ENCODE measurements around the gene MYEOV.

The MYEOV gene

DNA sequence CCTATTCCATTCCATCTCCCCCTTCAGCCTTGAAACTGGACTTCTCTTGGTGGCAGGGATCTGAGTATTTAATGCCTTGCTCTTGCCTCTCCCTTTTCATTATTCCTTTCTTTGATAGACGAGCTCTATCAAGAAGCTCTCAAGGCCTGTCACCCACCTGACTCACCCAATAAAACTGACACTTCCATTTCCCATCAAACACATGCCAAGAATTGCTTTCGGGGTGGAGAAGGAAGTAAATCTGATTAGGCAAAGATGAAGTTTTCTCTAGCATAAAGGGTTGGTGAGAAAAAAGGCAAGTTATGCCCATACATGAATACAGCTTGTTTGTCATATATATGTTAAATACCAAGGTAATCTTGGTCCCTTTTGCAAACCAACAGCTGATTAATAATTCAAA, 34.9 kb upstream of the MYEOV start:
- no peak overlapping the region for H2AFZ ChIP-seq (ENCODE audit: low read depth, low read length, severe bottlenecking)
- H3K4me2 ChIP-seq (ENCODE audit: low read depth, low read length, poor library complexity, severe bottlenecking), result no peak overlapping the region
- H3K27me3 ChIP-seq (ENCODE audit: low read length), result no peaks in the 10 kb centered on the region
- no peaks in the 10 kb centered on the region for H3K9me3 ChIP-seq (ENCODE audit: insufficient read depth, low read length)
- no peak overlapping the region for H3K9ac ChIP-seq (ENCODE audit: low read length)
- no peak overlapping the region for H3K4me3 ChIP-seq (ENCODE audit: insufficient read depth, low read length, poor library complexity, severe bottlenecking)
- no peak overlapping the region for H3K27ac ChIP-seq (ENCODE audit: low read depth, low read length)
- H3K79me2 ChIP-seq (ENCODE audit: insufficient read depth, low read length), result no peaks in the 10 kb centered on the region
- no peaks in the 10 kb centered on the region for H3F3A ChIP-seq (ENCODE audit: insufficient read depth)
- no peak for TF ChIP-seq EZH2phosphoT487 (conservative IDR thresholded peaks at IDR 0.05; ENCODE audit: low read length)
- TF ChIP-seq, protein P1, sequence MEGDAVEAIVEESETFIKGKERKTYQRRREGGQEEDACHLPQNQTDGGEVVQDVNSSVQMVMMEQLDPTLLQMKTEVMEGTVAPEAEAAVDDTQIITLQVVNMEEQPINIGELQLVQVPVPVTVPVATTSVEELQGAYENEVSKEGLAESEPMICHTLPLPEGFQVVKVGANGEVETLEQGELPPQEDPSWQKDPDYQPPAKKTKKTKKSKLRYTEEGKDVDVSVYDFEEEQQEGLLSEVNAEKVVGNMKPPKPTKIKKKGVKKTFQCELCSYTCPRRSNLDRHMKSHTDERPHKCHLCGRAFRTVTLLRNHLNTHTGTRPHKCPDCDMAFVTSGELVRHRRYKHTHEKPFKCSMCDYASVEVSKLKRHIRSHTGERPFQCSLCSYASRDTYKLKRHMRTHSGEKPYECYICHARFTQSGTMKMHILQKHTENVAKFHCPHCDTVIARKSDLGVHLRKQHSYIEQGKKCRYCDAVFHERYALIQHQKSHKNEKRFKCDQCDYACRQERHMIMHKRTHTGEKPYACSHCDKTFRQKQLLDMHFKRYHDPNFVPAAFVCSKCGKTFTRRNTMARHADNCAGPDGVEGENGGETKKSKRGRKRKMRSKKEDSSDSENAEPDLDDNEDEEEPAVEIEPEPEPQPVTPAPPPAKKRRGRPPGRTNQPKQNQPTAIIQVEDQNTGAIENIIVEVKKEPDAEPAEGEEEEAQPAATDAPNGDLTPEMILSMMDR (IDR thresholded peaks at IDR 0.05; ENCODE audit: insufficient read depth, low read length, poor library complexity, severe bottlenecking), result no peak
- H4K20me1 ChIP-seq (ENCODE audit: low read depth, low read length), result no peaks in the 10 kb centered on the region
- no peaks in the 10 kb centered on the region for H3K36me3 ChIP-seq (ENCODE audit: low read length)
- no peaks in the 10 kb centered on the region for H3K9me2 ChIP-seq (replicated peaks; ENCODE audit: insufficient read depth, low read length)

GRCh38 chr11:69260622-69261021, 33.3 kb upstream of the MYEOV start:
- H3K9ac ChIP-seq (ENCODE audit: low read length), result no peak overlapping the region
- H3F3A ChIP-seq (ENCODE audit: insufficient read depth), result no peaks in the 10 kb centered on the region
- no peaks in the 10 kb centered on the region for H3K27me3 ChIP-seq (ENCODE audit: low read length)
- no peaks in the 10 kb centered on the region for H3K9me2 ChIP-seq (replicated peaks; ENCODE audit: insufficient read depth, low read length)
- no peaks in the 10 kb centered on the region for H4K20me1 ChIP-seq (ENCODE audit: low read depth, low read length)
- H3K4me2 ChIP-seq (ENCODE audit: low read depth, low read length, poor library complexity, severe bottlenecking), result no peak overlapping the region
- no peak overlapping the region for H3K27ac ChIP-seq (ENCODE audit: low read depth, low read length)
- H3K79me2 ChIP-seq (ENCODE audit: insufficient read depth, low read length), result no peaks in the 10 kb centered on the region
- no peaks in the 10 kb centered on the region for H3K9me3 ChIP-seq (ENCODE audit: insufficient read depth, low read length)
- H3K4me3 ChIP-seq (ENCODE audit: insufficient read depth, low read length, poor library complexity, severe bottlenecking), result no peak overlapping the region
- H2AFZ ChIP-seq (ENCODE audit: low read depth, low read length, severe bottlenecking), result no peak overlapping the region
- no peak for TF ChIP-seq EZH2phosphoT487 (conservative IDR thresholded peaks at IDR 0.05; ENCODE audit: low read length)
- TF ChIP-seq, protein P1 (IDR thresholded peaks at IDR 0.05; ENCODE audit: insufficient read depth, low read length, poor library complexity, severe bottlenecking), result no peak
- no peaks in the 10 kb centered on the region for H3K36me3 ChIP-seq (ENCODE audit: low read length)

DNA sequence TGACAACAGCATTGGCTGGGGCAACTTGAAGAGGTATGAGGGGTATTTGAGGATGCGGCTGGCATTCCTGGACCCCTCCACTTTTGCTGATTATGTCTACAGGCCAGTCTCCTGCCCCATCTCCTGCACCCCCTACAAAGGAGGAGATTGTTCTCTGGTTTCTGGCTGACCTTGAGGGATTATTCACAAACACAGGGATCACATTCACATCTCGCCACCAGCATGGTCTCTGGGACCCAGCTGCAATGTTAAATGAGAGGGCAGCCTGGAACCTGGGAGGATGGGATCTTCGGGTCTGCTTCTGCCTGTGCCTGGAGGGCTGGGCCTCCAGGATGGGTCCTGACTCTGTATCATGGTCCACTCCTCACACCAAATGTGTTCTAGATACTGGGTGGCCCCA, 32.8 kb upstream of the MYEOV start:
- Histone ChIP-seq H3K9me3 (ENCODE audit: insufficient read depth, low read length) (no peaks in the 10 kb centered on the region), H4K20me1 (ENCODE audit: low read depth, low read length) (no peaks in the 10 kb centered on the region), H3K36me3 (ENCODE audit: low read length) (no peaks in the 10 kb centered on the region), H3F3A (ENCODE audit: insufficient read depth) (no peaks in the 10 kb centered on the region), H3K9ac (ENCODE audit: low read length) (no peak overlapping the region), H3K27ac (ENCODE audit: low read depth, low read length) (no peak overlapping the region), H3K4me2 (ENCODE audit: low read depth, low read length, poor library complexity, severe bottlenecking) (no peak overlapping the region), H3K9me2 (replicated peaks; ENCODE audit: insufficient read depth, low read length) (no peaks in the 10 kb centered on the region), H3K4me3 (ENCODE audit: insufficient read depth, low read length, poor library complexity, severe bottlenecking) (no peak overlapping the region), H3K27me3 (ENCODE audit: low read length) (no peaks in the 10 kb centered on the region), H3K79me2 (ENCODE audit: insufficient read depth, low read length) (no peaks in the 10 kb centered on the region), H2AFZ (ENCODE audit: low read depth, low read length, severe bottlenecking) (no peak overlapping the region)
- TF ChIP-seq EZH2phosphoT487 (conservative IDR thresholded peaks at IDR 0.05; ENCODE audit: low read length), result no peak
- TF ChIP-seq, protein P1 (IDR thresholded peaks at IDR 0.05; ENCODE audit: insufficient read depth, low read length, poor library complexity, severe bottlenecking), result no peak
